ENCODE data around the gene SIRT4. TPM values are rescaled to one million over a fixed set of nuclear protein-coding genes. Genes with fewer than 3 reads are reported as not detected.

Gene SIRT4
- total and polyA plus RNA-seq, 2 of the 13 experiments (the other 11 are each of a cell fraction or from before 2014, with no cell fraction given): 3.4 to 5.8 TPM

- TF ChIP-seq HNF1B (CRISPR knock-in tag; IDR thresholded peaks at IDR 0.05) (no peak), MED1 (CRISPR knock-in tag; IDR thresholded peaks at IDR 0.05) (no peak), FOXO4 (CRISPR knock-in tag; conservative IDR thresholded peaks at IDR 0.05) (no peak), SRF (IDR thresholded peaks at IDR 0.05; ENCODE audit: low read depth, low read length) (no peak), MIXL1 (CRISPR knock-in tag; IDR thresholded peaks at IDR 0.05) (no peak)
Measured at GRCh38 chr12:120323772-120324171, 21.7 kb downstream of the SIRT4 start (continued).

GRCh38 chr12:120324841-120325417 is 22.8 kb downstream of the SIRT4 start:
- Histone ChIP-seq H3K27me3 (ENCODE audit: control insufficient read depth in 1 of 2, insufficient read depth in 2 of 2, low read length in 2 of 2) (no peaks in the 10 kb centered on the region; a peak in 1 of 5 replicates), H3K4me3 (replicated peaks in 1 of 3; ENCODE audit: insufficient read depth in 1 of 3, low read depth in 2 of 3, low read length in 3 of 3) (peak overlapping the region in 1 of 3 experiments; percentile 82; a peak in 3 of 6 replicates), H3K9ac (ENCODE audit: insufficient read depth, low read depth, low read length) (no peak overlapping the region), H3K36me3 (replicated peaks in 1 of 2; ENCODE audit: control insufficient read depth in 1 of 2, insufficient read depth in 2 of 2, low read length in 2 of 2) (no peaks in the 10 kb centered on the region), H3K27ac (ENCODE audit: extremely low read length, insufficient read depth, low read length) (no peak overlapping the region), H4K20me1 (ENCODE audit: insufficient read depth, low read length) (no peaks in the 10 kb centered on the region), H3K79me2 (ENCODE audit: insufficient read depth, low read length) (no peaks in the 10 kb centered on the region), H3K4me2 (ENCODE audit: low read depth, low read length) (peak overlapping the region; percentile 90), H2AFZ (ENCODE audit: low read length) (no peak overlapping the region), H3K4me1 (ENCODE audit: insufficient read depth, low read length) (peaks cover 59% of the 10 kb centered on the region), H3K9me3 (ENCODE audit: low read length) (no peaks in the 10 kb centered on the region)
- DNase-seq (ENCODE audit: low spot score) (no peak), ATAC-seq (no peak), FAIRE-seq (no peak)
- TF ChIP-seq CREB1 (IDR thresholded peaks at IDR 0.05): no peak
- 0 out of 2 replicates have a peak, but pooled peaks have one; percentile 30 for TF ChIP-seq CREB1 (CRISPR knock-in tag; IDR thresholded peaks at IDR 0.05)
- 0 out of 2 replicates have a peak, but pooled peaks have one; percentile 52 for TF ChIP-seq ZNF234 (CRISPR knock-in tag; conservative IDR thresholded peaks at IDR 0.05)
- TF ChIP-seq GZF1 (CRISPR knock-in tag; IDR thresholded peaks at IDR 0.05): no peak
- TF ChIP-seq SP2 (CRISPR knock-in tag; IDR thresholded peaks at IDR 0.05): 0 out of 2 replicates have a peak, but pooled peaks have one; percentile 11
- TF ChIP-seq NFKB2 (CRISPR knock-in tag; IDR thresholded peaks at IDR 0.05; ENCODE audit: borderline replicate concordance): no peak
- TF ChIP-seq ZNF20 (CRISPR knock-in tag; IDR thresholded peaks at IDR 0.05): no peak
- no peak for TF ChIP-seq ZNF672 (CRISPR knock-in tag; IDR thresholded peaks at IDR 0.05)
- TF ChIP-seq KMT2B (CRISPR knock-in tag; IDR thresholded peaks at IDR 0.05): no peak
- no peak for TF ChIP-seq ZNF337 (CRISPR knock-in tag; IDR thresholded peaks at IDR 0.05; ENCODE audit: borderline replicate concordance, low read depth)
- TF ChIP-seq ZNF501 (CRISPR knock-in tag; IDR thresholded peaks at IDR 0.05): peak; percentile 11; the same call in 1 of the 2 replicates
- 0 out of 2 replicates have a peak, but pooled peaks have one; percentile 4 for TF ChIP-seq KAT8 (CRISPR knock-in tag; IDR thresholded peaks at IDR 0.05)
- TF ChIP-seq SAP130 (CRISPR knock-in tag; IDR thresholded peaks at IDR 0.05; ENCODE audit: low read depth): no peak
- WGBS (ENCODE audit: low lambda C conversion rate): 31% methylated on average over 9 of the region's 9 CpGs
- CTCF ChIA-PET (ENCODE audit: low intra/inter-chr PET ratio, low total read pairs): no interaction called here
- intact Hi-C loops (cut with micrococcal nuclease; ENCODE audit: unreplicated experiment) (loop anchor here (5.0 to 10.0 kb wide), 2 partner anchors 42 to 110 kb away; partner anchors contain the start of genes COX6A1 and MSI1), in situ Hi-C loops (cut with HindIII; ENCODE audit: extremely low pct_ligation_motif_present, low pct_unique_long_range_greater_than_20kb) (loop anchor here (10.0 kb wide), 1 partner anchor 110 kb away; the partner anchor contains the start of gene COX6A1)
- no TSS peak for BruUV-seq (replicated peaks)
- POLR2A ChIA-PET: interaction anchor here (1.1 to 1.3 kb wide), 2 partner anchors 23 to 33 kb away, joined by 3 read pairs; partner anchors contain the start of genes RNU4-2 and SIRT4

Measured in HepG2 (cell line).